Left lung (tissue), 10 donors: ENCODE measurements around the gene PTCH2. TPM values are rescaled to one million over a fixed set of nuclear protein-coding genes. Genes with fewer than 3 reads are reported as not detected.

Source experiments
- ATAC-seq: fragments of 200-7000 bp; cut with Tn5 transposase; one replicate; pipeline ENCODE4 v1.9.1; 2020; ENCODE audit warnings: moderate library complexity
- DNase-seq, 4 donors: peaks; one replicate each; pipeline ENCODE4 v3.0.0-alpha.2; 2013 to 2020
- H3K27ac ChIP-seq, 2 donors: fragments of 200-600 bp; sonication (generic) in 1 of 2; one replicate each; pipeline versions ENCODE4 v1.5.0 to v1.8.0; 2020 to 2021
- H3K27me3 ChIP-seq, 2 donors: fragments of 200-600 bp; sonication (generic) in 1 of 2; one replicate each; pipeline versions ENCODE4 v1.5.0 to v1.8.0; 2020 to 2021
- H3K36me3 ChIP-seq, 2 donors: fragments of 200-600 bp; sonication (generic) in 1 of 2; one replicate each; pipeline versions ENCODE4 v1.5.0 to v1.8.0; 2020 to 2021
- H3K4me1 ChIP-seq, 2 donors: fragments of 200-600 bp; one replicate each; pipeline ENCODE4 v1.8.0; 2021
- H3K4me3 ChIP-seq, 2 donors: fragments of 200-600 bp; sonication (generic) in 1 of 2; one replicate each; pipeline versions ENCODE4 v1.5.0 to v1.8.0; 2020 to 2021; ENCODE audit warnings: mild to moderate bottlenecking in 1 of 2
- H3K9me3 ChIP-seq, 2 donors: fragments of 200-600 bp; sonication (generic) in 1 of 2; one replicate each; pipeline versions ENCODE4 v1.5.0 to v1.8.0; 2020 to 2021
- CTCF ChIP-seq, 2 donors: fragments of 200-600 bp; sonication (generic) in 1 of 2; IDR thresholded peaks; one replicate each; pipeline versions ENCODE4 v1.5.0 to v1.8.0; 2021; ENCODE audit warnings: antibody characterized with exemption in 2 of 2
- intact Hi-C, 2 donors: fragments of 100-400 bp; cut with DNase I; formaldehyde crosslinking; loops; one replicate each; pipeline versions ENCODE4 v1.11.2 to v1.14.2; 2022
- polyA plus RNA-seq, 6 donors: library from polyadenylated mRNA; unstranded; fragments of 120-200 nt; gene quantifications; one replicate each; pipeline ENCODE4 v1.2.1, GENCODE V29; 2013; ENCODE audit not compliant: insufficient read length in 6 of 6
- total RNA-seq, 2 donors: library from RNA; stranded (reverse); fragmentation: NEBNext Ultra II Directional; extraction: Animal tissue kit (Norgen Biotek cat#: 25700); gene quantifications; one replicate each; pipeline ENCODE4 v1.2.1, GENCODE V29; 2021
- donor health status: DM: no; HTN: yes; CAD: no.
- donor health status: DM: no; HTN: no; CAD: no.

Gene PTCH2
- total and polyA plus RNA-seq, 8 donors = 1.0 to 9.4 (median 6.3) TPM

DNA sequence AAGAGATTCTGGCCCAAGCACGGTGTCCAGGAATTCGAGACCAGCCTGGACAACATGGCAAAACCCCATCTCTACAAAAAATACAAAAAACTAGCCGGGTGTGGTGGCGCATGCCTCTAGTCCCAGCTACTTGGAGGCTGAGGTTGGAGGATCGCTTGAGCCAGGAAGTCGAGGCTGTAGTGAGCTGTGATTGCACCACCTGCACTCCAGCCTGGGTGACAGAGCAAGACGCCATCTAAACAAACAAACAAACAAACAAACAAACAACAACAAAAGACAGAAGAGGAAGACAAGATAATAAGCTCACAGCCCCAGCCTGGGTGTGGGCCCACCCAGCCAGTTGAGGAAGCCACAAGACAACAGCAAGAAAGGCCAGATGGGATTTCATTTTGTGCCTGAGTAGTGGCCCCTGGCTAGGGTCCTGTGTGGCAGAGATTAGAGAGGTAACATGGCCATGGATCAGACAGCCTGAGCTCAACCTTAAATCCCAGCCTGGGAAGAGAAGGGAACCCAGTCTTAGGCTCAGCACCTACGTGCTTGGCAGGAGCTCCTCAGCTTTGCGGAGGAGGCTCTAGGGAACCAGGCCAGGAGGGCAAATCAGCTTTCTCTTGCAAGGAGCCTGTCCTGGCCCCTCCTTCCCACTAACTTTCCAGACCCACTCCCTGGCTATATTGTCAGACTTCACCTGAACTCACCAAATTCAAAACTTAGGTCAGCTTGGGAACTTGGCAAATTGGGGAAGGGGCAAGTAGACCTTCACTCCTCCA, 50.1 kb downstream of the PTCH2 start:
- intact Hi-C loops = no loop called here
- ATAC-seq (peak; percentile 35), DNase-seq (peak in 1 of 4 donors; percentile 21)
- no peaks in the 10 kb centered on the region for H3K9me3 ChIP-seq
- H3K4me3 ChIP-seq = no peak overlapping the region
- no peaks in the 10 kb centered on the region for H3K4me1 ChIP-seq
- TF ChIP-seq CTCF (IDR thresholded peaks at IDR 0.05) = no peak
- no peaks in the 10 kb centered on the region for H3K27me3 ChIP-seq
- H3K27ac ChIP-seq = peak overlapping the region in 1 of 2 donors; percentile 9
- no peaks in the 10 kb centered on the region for H3K36me3 ChIP-seq

DNA sequence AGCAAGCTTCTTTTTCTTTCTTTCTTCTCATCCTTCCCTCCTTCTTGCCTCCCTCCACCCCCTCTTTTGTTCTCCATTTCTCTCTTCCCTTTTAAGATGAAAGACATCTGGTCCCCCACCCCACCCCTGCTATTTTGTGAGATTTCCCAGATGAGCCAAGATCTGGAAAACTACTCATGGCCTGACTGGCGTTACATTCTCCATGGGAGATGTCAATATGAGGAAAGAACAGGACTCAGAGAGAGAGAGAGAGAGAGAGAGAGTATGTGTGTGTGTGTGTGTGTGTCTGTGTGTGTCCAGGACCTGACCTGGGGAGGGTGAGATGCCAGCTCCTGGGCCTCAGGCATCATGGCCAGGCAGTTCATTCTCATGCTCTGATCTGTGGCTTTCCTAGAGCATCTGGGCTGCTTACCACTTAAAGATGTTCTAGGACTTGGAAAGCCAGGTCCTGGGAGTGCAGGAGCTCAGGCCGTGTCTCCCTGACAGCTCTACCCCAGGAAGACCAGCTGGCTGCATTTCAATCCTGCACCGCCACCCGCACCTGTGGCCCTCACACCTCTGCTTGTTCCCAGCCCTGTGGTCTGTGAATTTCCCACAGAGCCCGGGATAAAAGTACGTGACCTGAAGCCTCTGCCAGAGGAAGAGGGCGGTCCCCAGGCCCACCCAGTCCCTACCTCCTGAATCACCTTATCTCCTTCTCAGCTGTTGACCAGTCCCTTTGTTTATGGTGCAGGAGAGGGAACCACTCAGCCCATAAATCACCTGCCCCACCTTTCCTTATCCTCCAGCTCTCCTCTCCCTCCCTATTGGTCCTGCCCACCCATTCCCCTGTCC, 51.9 kb downstream of the PTCH2 start:
- Histone ChIP-seq H3K27ac (no peak overlapping the region), H3K4me1 (peaks cover 2 to 7% of the 10 kb centered on the region in 2 donors), H3K4me3 (no peak overlapping the region), H3K9me3 (no peaks in the 10 kb centered on the region), H3K27me3 (no peaks in the 10 kb centered on the region), H3K36me3 (no peaks in the 10 kb centered on the region)
- no peak for TF ChIP-seq CTCF (IDR thresholded peaks at IDR 0.05)
- ATAC-seq (no peak), DNase-seq (peak in 2 of 4 donors; percentile 3 to 53)
- intact Hi-C loops = no loop called here

DNA sequence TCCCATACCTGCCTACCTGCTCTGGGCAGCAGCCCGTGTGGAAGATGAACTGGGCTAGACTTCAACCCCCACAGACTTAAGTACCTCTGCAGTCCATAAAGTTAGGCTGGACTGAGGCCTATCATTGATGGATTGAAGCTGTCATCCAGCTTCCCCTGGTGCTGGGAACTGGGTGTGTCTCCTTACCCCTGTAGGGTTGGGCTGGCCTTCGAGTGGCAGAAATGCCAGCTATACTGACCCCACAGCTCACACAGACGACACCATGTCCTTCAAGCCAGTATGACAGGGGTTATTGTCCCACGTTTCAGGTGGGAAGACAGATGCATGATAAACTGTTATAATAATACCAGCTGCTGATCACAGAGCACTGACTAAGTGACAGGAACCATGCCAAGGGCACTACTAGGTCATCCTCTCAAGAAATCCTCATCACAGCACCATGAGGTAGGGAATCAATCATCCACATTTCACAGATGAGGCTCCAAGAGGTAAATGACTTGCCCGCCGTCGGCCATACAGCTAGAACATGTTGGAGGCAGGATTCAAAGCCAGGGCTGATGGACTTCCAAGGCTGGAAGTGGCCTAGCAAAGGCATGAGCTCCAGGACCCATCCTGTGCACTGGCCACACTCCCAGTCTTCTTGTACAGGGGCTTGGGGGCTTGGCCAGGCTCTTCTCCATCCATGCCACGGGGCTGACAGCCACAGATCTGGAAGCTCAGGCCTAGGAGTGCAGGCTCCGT, 54.8 kb downstream of the PTCH2 start, which contains the start of gene BEST4:
BEST4 (minus strand) TSS at position 51 of the 741 bp plus-strand sequence. CDS start 465 bp downstream, outside the sequence.
- Histone ChIP-seq H3K9me3 (no peaks in the 10 kb centered on the region), H3K27ac (no peak within 1 kb of the TSS), H3K4me3 (no peak within 1 kb of the TSS), H3K27me3 (peaks cover 0 to 9% of the 10 kb centered on the region in 2 donors), H3K4me1 (peaks cover 16 to 36% of the 10 kb centered on the region in 2 donors), H3K36me3 (no peaks in the 10 kb centered on the region)
- TF ChIP-seq CTCF (IDR thresholded peaks at IDR 0.05) = no peak
- intact Hi-C loops = loop anchor here in 1 of 2 donors (10.0 kb wide), 1 partner anchor 67 kb away; no protein-coding TSS in a partner anchor
- ATAC-seq = no peak
- DNase-seq = peak in 1 of 4 donors; percentile 30

DNA sequence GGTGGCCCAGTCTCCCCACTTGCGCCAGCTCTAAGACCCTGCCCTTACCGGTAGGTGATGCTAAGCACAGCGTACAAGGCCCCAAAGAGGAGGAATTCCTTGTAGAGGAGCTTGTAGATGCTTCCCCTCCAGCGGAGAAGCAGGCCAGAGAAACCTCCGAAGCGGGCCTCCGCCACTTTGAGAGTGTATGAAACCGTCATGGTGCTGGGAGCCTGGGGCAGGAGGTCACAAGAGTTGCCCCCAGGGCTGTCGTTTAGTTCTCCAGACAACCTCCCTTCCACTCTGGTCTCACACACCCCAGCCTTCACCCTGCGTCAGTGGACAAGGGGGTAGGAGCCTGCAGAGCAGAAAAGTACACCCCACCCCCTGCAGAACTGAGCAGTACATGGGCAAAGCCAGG, 55.5 kb downstream of the PTCH2 start:
- intact Hi-C loops = loop anchor here in 1 of 2 donors (10.0 kb wide), 1 partner anchor 67 kb away; no protein-coding TSS in a partner anchor
- H3K27me3 ChIP-seq = peaks cover 0 to 9% of the 10 kb centered on the region in 2 donors
- H3K36me3 ChIP-seq = no peaks in the 10 kb centered on the region
- H3K4me3 ChIP-seq = no peak overlapping the region
- H3K4me1 ChIP-seq = peaks cover 16 to 37% of the 10 kb centered on the region in 2 donors
- DNase-seq (peak in 1 of 4 donors; percentile 51), ATAC-seq (no peak)
- no peaks in the 10 kb centered on the region for H3K9me3 ChIP-seq
- no peak for TF ChIP-seq CTCF (IDR thresholded peaks at IDR 0.05)
- no peak overlapping the region for H3K27ac ChIP-seq
